Upper lobe of left lung (tissue), 4 donors: ENCODE results near the gene CNTNAP2.

Experiments
- CTCF ChIP-seq, 6 experiments: fragments of 450-650 bp in 4 of 6; fragments of 200-600 bp in 2 of 6; sonication (generic) in 2 of 6; IDR thresholded peaks; one replicate each; pipeline ENCODE4 v1.5.1; 2016 to 2019; ENCODE audit warnings: antibody characterized with exemption in 6 of 6
- POLR2AphosphoS5 ChIP-seq, 2 donors: sonication (generic); formaldehyde crosslinking; IDR thresholded peaks; one replicate each; pipeline ENCODE4 v1.5.1; 2017; ENCODE audit warnings: antibody characterized with exemption in 2 of 2

- TF ChIP-seq CTCF (IDR thresholded peaks at IDR 0.05) (no peak), POLR2AphosphoS5 (IDR thresholded peaks at IDR 0.05) (no peak)
Observed at GRCh38 chr7:146754385-146754784, 637.8 kb downstream of the CNTNAP2 start.
